Stimulated activated CD8-positive, alpha-beta memory T cell treated with anti-CD3 and anti-CD28 coated beads, Interleukin-2, amount 100 ng/mL, for 48 hours (primary cell): ENCODE results near the gene PWWP2B.

Experiments used
- DNase-seq, 2 donors: peaks; one replicate each; pipeline ENCODE4 v3.0.0-alpha.2; 2020; ENCODE audit warnings: low read depth in 2 of 2

Gene PWWP2B

GRCh38 chr10:132459301-132460003 is 62.5 kb downstream of the PWWP2B start:
- DNase-seq, result no peak

GRCh38 chr10:132460071-132460470 is 63.1 kb downstream of the PWWP2B start:
- DNase-seq, result no peak

- DNase-seq, result no peak
These were observed 63.7 kb downstream of the PWWP2B start for GRCh38 chr10:132460691-132461090.

- DNase-seq, result no peak
These were observed 64.2 kb downstream of the PWWP2B start for GRCh38 chr10:132461103-132461682.

- no peak for DNase-seq
These were observed 64.8 kb downstream of the PWWP2B start for GRCh38 chr10:132461683-132462231.

- no peak for DNase-seq
These were observed 65.7 kb downstream of the PWWP2B start for GRCh38 chr10:132462463-132463332.

- no peak for DNase-seq
These were observed 66.6 kb downstream of the PWWP2B start for GRCh38 chr10:132463333-132464255.

- no peak for DNase-seq
These were observed 67.5 kb downstream of the PWWP2B start for GRCh38 chr10:132464256-132465192.

GRCh38 chr10:132465193-132465888 is 68.3 kb downstream of the PWWP2B start:
- no peak for DNase-seq

- DNase-seq, result no peak
These were observed 69.0 kb downstream of the PWWP2B start for GRCh38 chr10:132465889-132466519.

- no peak for DNase-seq
These were observed 69.8 kb downstream of the PWWP2B start for GRCh38 chr10:132466520-132467463.
